ENCODE measurements around the gene GPR135. TPM values are rescaled to one million over a fixed set of nuclear protein-coding genes. Genes with fewer than 3 reads are reported as not detected.

Gene GPR135
- polyA plus RNA-seq, 3 donors, result 0.05 to 0.69 TPM; not detected in 1

DNA sequence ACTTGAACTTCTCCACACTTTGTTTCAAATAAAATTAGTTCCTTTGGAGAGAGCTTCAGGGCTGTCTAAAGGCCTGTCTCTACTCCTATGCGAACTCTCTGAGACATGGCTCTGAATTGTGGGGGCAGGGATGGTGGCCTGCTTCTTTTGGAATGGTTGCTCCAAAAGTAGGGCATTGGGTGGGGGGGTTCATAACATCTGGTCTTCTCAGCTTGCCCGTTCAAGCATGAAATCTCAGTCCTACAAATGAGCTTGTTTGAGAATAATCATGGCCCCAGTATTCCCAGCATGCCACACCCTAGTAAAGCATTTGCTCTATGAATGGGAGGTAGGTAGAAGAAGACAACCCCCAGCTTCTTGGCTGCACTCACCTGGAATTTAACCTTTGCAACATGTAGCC is 6.7 kb downstream of the GPR135 start:
- no peaks in the 10 kb centered on the region for H3K4me1 ChIP-seq (ENCODE audit: control insufficient read depth in 1 of 2, insufficient read depth in 2 of 2, low read length in 2 of 2)
- no peaks in the 10 kb centered on the region for H3K36me3 ChIP-seq (replicated peaks in 1 of 2; ENCODE audit: control insufficient read depth in 1 of 2, insufficient read depth in 2 of 2, low read length in 2 of 2)
- H3K9ac ChIP-seq (ENCODE audit: insufficient read depth, low read length, poor library complexity, severe bottlenecking), result no peak overlapping the region
- H3K27me3 ChIP-seq (ENCODE audit: control insufficient read depth in 2 of 2, insufficient read depth in 2 of 2, low read length in 2 of 2), result peaks cover 6 to 7% of the 10 kb centered on the region in 2 donors
- TF ChIP-seq, protein P1, sequence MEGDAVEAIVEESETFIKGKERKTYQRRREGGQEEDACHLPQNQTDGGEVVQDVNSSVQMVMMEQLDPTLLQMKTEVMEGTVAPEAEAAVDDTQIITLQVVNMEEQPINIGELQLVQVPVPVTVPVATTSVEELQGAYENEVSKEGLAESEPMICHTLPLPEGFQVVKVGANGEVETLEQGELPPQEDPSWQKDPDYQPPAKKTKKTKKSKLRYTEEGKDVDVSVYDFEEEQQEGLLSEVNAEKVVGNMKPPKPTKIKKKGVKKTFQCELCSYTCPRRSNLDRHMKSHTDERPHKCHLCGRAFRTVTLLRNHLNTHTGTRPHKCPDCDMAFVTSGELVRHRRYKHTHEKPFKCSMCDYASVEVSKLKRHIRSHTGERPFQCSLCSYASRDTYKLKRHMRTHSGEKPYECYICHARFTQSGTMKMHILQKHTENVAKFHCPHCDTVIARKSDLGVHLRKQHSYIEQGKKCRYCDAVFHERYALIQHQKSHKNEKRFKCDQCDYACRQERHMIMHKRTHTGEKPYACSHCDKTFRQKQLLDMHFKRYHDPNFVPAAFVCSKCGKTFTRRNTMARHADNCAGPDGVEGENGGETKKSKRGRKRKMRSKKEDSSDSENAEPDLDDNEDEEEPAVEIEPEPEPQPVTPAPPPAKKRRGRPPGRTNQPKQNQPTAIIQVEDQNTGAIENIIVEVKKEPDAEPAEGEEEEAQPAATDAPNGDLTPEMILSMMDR (IDR thresholded peaks at IDR 0.05), result no peak
- no peaks in the 10 kb centered on the region for H4K20me1 ChIP-seq (ENCODE audit: insufficient read depth, low read length)
- H2AFZ ChIP-seq (ENCODE audit: insufficient read depth, low read depth, low read length, poor library complexity, severe bottlenecking), result no peak overlapping the region
- no peak for DNase-seq
- no CpG with 5 or more reads among the region's 2 CpGs for WGBS (ENCODE audit: insufficient coverage)
- Mint-ChIP-seq H3K4me3 (no peak overlapping the region), H3K9me3 (peaks cover 0 to 6% (median 0%) of the 10 kb centered on the region in 7 donors), H3K27me3 (ENCODE audit: low read depth in 3 of 3) (peaks cover 2 to 7% (median 4%) of the 10 kb centered on the region in 3 donors), H3K36me3 (peaks cover 19 to 26% of the 10 kb centered on the region in 2 donors), H3K27ac (no peak overlapping the region), H3K4me1 (no peaks in the 10 kb centered on the region)
- no peak overlapping the region for H3K27ac ChIP-seq (ENCODE audit: low read depth in 1 of 2, low read length in 2 of 2)
- no peak overlapping the region for H3K4me2 ChIP-seq (replicated peaks; ENCODE audit: extremely low read depth, low read length, poor library complexity, severe bottlenecking)
- intact Hi-C loops (cut with micrococcal nuclease), result no loop called here
- peaks cover 0 to under 1% of the 10 kb centered on the region in 2 donors for H3K9me3 ChIP-seq (replicated peaks in 1 of 2; ENCODE audit: control insufficient read depth in 1 of 2, insufficient read depth in 1 of 2, low read length in 2 of 2)
- no peaks in the 10 kb centered on the region for H3K79me2 ChIP-seq (ENCODE audit: insufficient read depth, low read length)
- H3K4me3 ChIP-seq (replicated peaks in 1 of 3; ENCODE audit: low read depth in 2 of 3, low read length in 3 of 3), result no peak overlapping the region

DNA sequence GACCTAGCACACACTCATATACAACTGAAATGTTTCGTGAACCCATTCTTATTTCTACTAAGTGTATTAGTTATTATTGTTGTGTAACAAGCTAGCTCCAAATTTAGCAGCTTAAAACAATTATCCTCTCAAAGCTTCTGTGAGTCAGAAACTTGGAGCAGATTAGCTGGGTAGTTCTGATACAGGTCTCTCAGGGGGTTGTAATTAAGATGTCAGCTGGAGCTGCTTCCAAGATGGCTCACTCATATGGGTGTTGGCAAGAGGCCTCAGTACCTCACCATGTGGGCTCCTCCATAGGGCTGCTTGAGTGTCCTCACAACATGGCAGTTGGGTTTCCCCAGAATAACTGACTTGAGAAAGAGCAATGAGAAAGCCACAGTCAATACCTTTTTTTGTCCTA is 9.8 kb downstream of the GPR135 start:
- Mint-ChIP-seq H3K27me3 (ENCODE audit: low read depth in 3 of 3) (peaks cover 0 to 1% (median 0%) of the 10 kb centered on the region in 3 donors), H3K9me3 (peaks cover 0 to 5% (median 0%) of the 10 kb centered on the region in 7 donors)
- no CpG with 5 or more reads among the region's 1 CpG for WGBS (ENCODE audit: insufficient coverage)

More for the DNA sequence above, 9.8 kb downstream of the GPR135 start:
- no peak for DNase-seq
- H3K36me3 ChIP-seq (replicated peaks in 1 of 2; ENCODE audit: control insufficient read depth in 1 of 2, insufficient read depth in 2 of 2, low read length in 2 of 2), result no peaks in the 10 kb centered on the region
- no peak overlapping the region for H3K9ac ChIP-seq (ENCODE audit: insufficient read depth, low read length, poor library complexity, severe bottlenecking)
- no peak overlapping the region for H2AFZ ChIP-seq (ENCODE audit: insufficient read depth, low read depth, low read length, poor library complexity, severe bottlenecking)
- no peak overlapping the region for H3K4me3 ChIP-seq (replicated peaks in 1 of 3; ENCODE audit: low read depth in 2 of 3, low read length in 3 of 3)
- H3K27ac Mint-ChIP-seq, result no peak overlapping the region
- no peaks in the 10 kb centered on the region for H3K79me2 ChIP-seq (ENCODE audit: insufficient read depth, low read length)
- TF ChIP-seq, protein P1 (IDR thresholded peaks at IDR 0.05), result no peak
- H3K4me3 Mint-ChIP-seq, result no peak overlapping the region
- H3K9me3 ChIP-seq (replicated peaks in 1 of 2; ENCODE audit: control insufficient read depth in 1 of 2, insufficient read depth in 1 of 2, low read length in 2 of 2), result no peaks in the 10 kb centered on the region
- no peaks in the 10 kb centered on the region for H3K4me1 Mint-ChIP-seq
- peaks cover 13 to 18% of the 10 kb centered on the region in 2 donors for H3K36me3 Mint-ChIP-seq
- intact Hi-C loops (cut with micrococcal nuclease), result no loop called here
- no peaks in the 10 kb centered on the region for H3K4me1 ChIP-seq (ENCODE audit: control insufficient read depth in 1 of 2, insufficient read depth in 2 of 2, low read length in 2 of 2)
- no peak overlapping the region for H3K27ac ChIP-seq (ENCODE audit: low read depth in 1 of 2, low read length in 2 of 2)
- no peaks in the 10 kb centered on the region for H4K20me1 ChIP-seq (ENCODE audit: insufficient read depth, low read length)
- H3K4me2 ChIP-seq (replicated peaks; ENCODE audit: extremely low read depth, low read length, poor library complexity, severe bottlenecking), result no peak overlapping the region
- no peaks in the 10 kb centered on the region for H3K27me3 ChIP-seq (ENCODE audit: control insufficient read depth in 2 of 2, insufficient read depth in 2 of 2, low read length in 2 of 2)

Measured in CD14-positive monocyte (primary cell).